Right ventricle myocardium superior (tissue), 1 donor: Measurements from ENCODE around the gene USP17L10. TPM values are rescaled to one million over a fixed set of nuclear protein-coding genes. Genes with fewer than 3 reads are reported as not detected.
"Not testable (repeated sequence)": the region's sequence is repeated elsewhere in the genome, so short reads cannot be mapped to it uniquely, and the experiment has no call there.

Source experiments
- ATAC-seq: fragments of 200-7000 bp; cut with Tn5 transposase; one replicate; pipeline ENCODE4 v1.9.1; 2020; ENCODE audit warnings: mild to moderate bottlenecking; ENCODE audit not compliant: poor library complexity
- DNase-seq: peaks from one replicate; pipeline ENCODE4 v3.0.0-alpha.2; 2020
- intact Hi-C: fragments of 100-400 bp; cut with DNase I; formaldehyde crosslinking; loops from one replicate; pipeline ENCODE4 v1.11.2; 2022
- long read RNA-seq: library from polyadenylated mRNA; unstranded; transcript quantifications from one replicate; pipeline ENCODE4 v2.0.0, GENCODE V29; 2021
- total RNA-seq: library from RNA; stranded (reverse); fragmentation: NEBNext Ultra II Directional; extraction: Animal tissue kit (Norgen Biotek cat#: 25700); gene quantifications from one replicate; pipeline ENCODE4 v1.2.1, GENCODE V29; 2021
- donor health status: DM: no; HTN: yes; CAD: no; lungs with severe emphysema.

Gene USP17L10
- total RNA-seq: not detected
- long read RNA-seq: 0 reads

- DNase-seq, ATAC-seq, intact Hi-C loops: not testable (repeated sequence)
These were observed at the start of gene USP17L10 for GRCh38 chr4:9210357-9210756. TSS of gene USP17L10 (plus strand) at chr4:9210657. CDS start at chr4:9210657, 0 bp downstream.

GRCh38 chr4:9165990-9166389 lies 44.5 kb upstream of the USP17L10 start:
- intact Hi-C loops, DNase-seq, ATAC-seq: not testable (repeated sequence)

GRCh38 chr4:9169791-9170459 lies 40.5 kb upstream of the USP17L10 start, which contains the start of gene FAM90A26:
TSS of gene FAM90A26 (plus strand) at chr4:9170409. CDS start at chr4:9173173, 2,764 bp downstream.
- ATAC-seq, intact Hi-C loops, DNase-seq: not testable (repeated sequence)

- intact Hi-C loops, ATAC-seq: not testable (repeated sequence)
- DNase-seq: peak; percentile 29
These were observed 4.2 kb downstream of the USP17L10 start for GRCh38 chr4:9214701-9215100.

GRCh38 chr4:9215105-9215504 lies 4.6 kb downstream of the USP17L10 start, which contains the start of gene USP17L11:
TSS of gene USP17L11 (plus strand) at chr4:9215405. CDS start at chr4:9215405, 0 bp downstream.
- ATAC-seq, intact Hi-C loops, DNase-seq: not testable (repeated sequence)

- ATAC-seq, DNase-seq, intact Hi-C loops: not testable (repeated sequence)
These were observed 9.4 kb downstream of the USP17L10 start, which contains the start of gene USP17L12 for GRCh38 chr4:9219852-9220251. TSS of gene USP17L12 (plus strand) at chr4:9220152. CDS start at chr4:9220152, 0 bp downstream.

- DNase-seq, intact Hi-C loops, ATAC-seq: not testable (repeated sequence)
These were observed 14.1 kb downstream of the USP17L10 start, which contains the start of gene USP17L13 for GRCh38 chr4:9224596-9224995. TSS of gene USP17L13 (plus strand) at chr4:9224896. CDS start at chr4:9224896, 0 bp downstream.

- peak; percentile 10 for DNase-seq
- ATAC-seq: not testable (repeated sequence)
These were observed 19.8 kb downstream of the USP17L10 start for GRCh38 chr4:9230249-9230648.

GRCh38 chr4:9234085-9234484 lies 23.6 kb downstream of the USP17L10 start, which contains the start of gene USP17L15:
TSS of gene USP17L15 (plus strand) at chr4:9234385. CDS start at chr4:9234385, 0 bp downstream.
- ATAC-seq, DNase-seq, intact Hi-C loops: not testable (repeated sequence)

More at GRCh38 chr4:9230249-9230648, 19.8 kb downstream of the USP17L10 start:
- intact Hi-C loops: not testable (repeated sequence)

GRCh38 chr4:9238461-9238860 lies 28.0 kb downstream of the USP17L10 start:
- ATAC-seq, intact Hi-C loops: not testable (repeated sequence)
- peak; percentile 41 for DNase-seq

- ATAC-seq, DNase-seq, intact Hi-C loops: not testable (repeated sequence)
These were observed 33.1 kb downstream of the USP17L10 start, which contains the start of gene USP17L17 for GRCh38 chr4:9243579-9243978. TSS of gene USP17L17 (plus strand) at chr4:9243879. CDS start at chr4:9243879, 0 bp downstream.

GRCh38 chr4:9247953-9248680 lies 37.7 kb downstream of the USP17L10 start, which contains the start of gene USP17L18:
TSS of gene USP17L18 (plus strand) at chr4:9248630. CDS start at chr4:9248630, 0 bp downstream.
- intact Hi-C loops, ATAC-seq: not testable (repeated sequence)
- peak; percentile 10 for DNase-seq

- ATAC-seq, DNase-seq, intact Hi-C loops: not testable (repeated sequence)
These were observed 42.6 kb downstream of the USP17L10 start, which contains the start of gene USP17L19 for GRCh38 chr4:9253078-9253477. TSS of gene USP17L19 (plus strand) at chr4:9253378. CDS start at chr4:9253378, 0 bp downstream.

- not testable (repeated sequence) for DNase-seq
These were observed 47.4 kb downstream of the USP17L10 start, which contains the start of gene USP17L20 for GRCh38 chr4:9257824-9258223. TSS of gene USP17L20 (plus strand) at chr4:9258124. CDS start at chr4:9258124, 0 bp downstream.

More at GRCh38 chr4:9257824-9258223, 47.4 kb downstream of the USP17L10 start, which contains the start of gene USP17L20:
- ATAC-seq, intact Hi-C loops: not testable (repeated sequence)
